Choroid plexus epithelial cell (primary cell): ENCODE data around the gene MDH1B.
A peak's percentile ranks its signal among the peaks of the same experiment; 100 is the strongest.
"Not testable (repeated sequence)": the region's sequence is repeated elsewhere in the genome, so short reads cannot be mapped to it uniquely, and the experiment has no call there.

Experiments
- DNase-seq: peaks from one replicate; pipeline ENCODE4 v3.0.0-alpha.2; 2010; ENCODE audit warnings: low read depth
- H3K4me3 ChIP-seq: 2 replicates; pipeline ENCODE4 v1.5.1; 2011; ENCODE audit warnings: low read depth, mild to moderate bottlenecking, control low read depth, low read length, moderate library complexity
- TF ChIP-seq, protein P1 (sequence below): conservative IDR thresholded peaks from 2 replicates; pipeline ENCODE4 v1.5.1; 2011; ENCODE audit warnings: low read depth, mild to moderate bottlenecking, control low read depth, inconsistent platforms, low read length, moderate library complexity

The MDH1B gene

DNA sequence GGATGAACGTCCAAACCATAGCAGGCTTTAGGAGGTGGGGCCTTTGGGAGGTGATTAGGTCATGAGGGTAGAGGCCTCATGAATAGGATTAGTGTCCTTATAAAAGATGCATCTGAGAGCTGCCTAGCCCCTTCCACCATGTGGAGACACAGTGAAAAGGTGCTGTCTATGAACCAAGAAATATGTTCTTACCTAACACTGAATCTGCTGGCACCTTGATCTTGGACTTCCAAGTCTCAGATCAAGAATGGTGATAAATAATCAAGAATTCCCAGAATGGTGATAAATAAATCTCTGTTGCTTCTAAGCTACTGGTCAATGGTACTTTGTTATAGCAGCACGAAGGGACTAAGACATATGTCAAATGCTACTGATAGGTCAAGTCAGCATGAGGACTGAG, 31.8 kb downstream of the MDH1B start:
- no peak for DNase-seq
- TF ChIP-seq, protein P1, sequence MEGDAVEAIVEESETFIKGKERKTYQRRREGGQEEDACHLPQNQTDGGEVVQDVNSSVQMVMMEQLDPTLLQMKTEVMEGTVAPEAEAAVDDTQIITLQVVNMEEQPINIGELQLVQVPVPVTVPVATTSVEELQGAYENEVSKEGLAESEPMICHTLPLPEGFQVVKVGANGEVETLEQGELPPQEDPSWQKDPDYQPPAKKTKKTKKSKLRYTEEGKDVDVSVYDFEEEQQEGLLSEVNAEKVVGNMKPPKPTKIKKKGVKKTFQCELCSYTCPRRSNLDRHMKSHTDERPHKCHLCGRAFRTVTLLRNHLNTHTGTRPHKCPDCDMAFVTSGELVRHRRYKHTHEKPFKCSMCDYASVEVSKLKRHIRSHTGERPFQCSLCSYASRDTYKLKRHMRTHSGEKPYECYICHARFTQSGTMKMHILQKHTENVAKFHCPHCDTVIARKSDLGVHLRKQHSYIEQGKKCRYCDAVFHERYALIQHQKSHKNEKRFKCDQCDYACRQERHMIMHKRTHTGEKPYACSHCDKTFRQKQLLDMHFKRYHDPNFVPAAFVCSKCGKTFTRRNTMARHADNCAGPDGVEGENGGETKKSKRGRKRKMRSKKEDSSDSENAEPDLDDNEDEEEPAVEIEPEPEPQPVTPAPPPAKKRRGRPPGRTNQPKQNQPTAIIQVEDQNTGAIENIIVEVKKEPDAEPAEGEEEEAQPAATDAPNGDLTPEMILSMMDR: no peak

DNA sequence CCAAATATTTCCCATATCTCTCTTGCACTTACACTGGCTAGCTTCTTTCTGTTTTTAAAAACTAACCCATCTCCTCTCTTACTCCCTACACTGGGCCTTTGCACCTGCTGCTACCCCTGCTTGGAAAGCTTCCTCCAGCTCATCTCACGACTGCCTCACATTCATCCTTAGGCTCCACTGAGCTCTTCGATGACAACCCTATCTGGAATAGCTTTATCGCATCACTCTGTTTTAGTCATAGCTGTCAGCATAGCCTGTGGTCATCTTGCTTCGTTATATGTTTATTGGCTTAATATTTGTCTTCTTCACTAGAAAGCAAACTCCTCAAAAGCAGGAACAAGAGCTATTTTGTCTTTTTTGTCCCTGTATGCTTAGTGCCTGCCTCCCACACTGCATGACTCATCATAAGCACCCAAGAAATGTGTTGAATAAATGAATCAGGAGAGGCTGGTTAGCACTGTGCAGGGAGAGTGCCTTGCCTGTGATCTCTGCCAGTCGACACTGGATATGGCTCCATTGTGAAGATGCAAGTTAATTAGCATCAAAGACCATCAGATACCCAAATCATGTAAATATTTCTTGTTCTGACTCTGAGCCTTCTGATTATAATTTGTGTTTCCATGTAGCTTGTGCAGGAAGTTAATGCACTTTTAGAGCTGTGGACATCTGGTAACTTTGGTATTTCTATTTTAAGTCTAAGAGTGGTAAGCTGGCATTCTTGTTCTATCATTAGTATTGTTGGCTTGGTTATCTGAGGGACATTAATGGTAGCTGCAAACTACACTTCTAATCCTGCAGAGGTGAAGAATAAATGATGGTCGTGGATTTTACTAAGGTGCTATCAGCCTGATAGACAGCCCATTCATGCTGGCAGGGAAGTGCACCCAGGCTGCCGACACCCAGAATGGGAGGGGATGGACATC, 36.6 kb downstream of the MDH1B start:
- TF ChIP-seq, protein P1: no peak
- H3K4me3 ChIP-seq: no peak overlapping the region
- DNase-seq: peak; percentile 14

More for the DNA sequence above, 31.8 kb downstream of the MDH1B start:
- no peak overlapping the region for H3K4me3 ChIP-seq

DNA sequence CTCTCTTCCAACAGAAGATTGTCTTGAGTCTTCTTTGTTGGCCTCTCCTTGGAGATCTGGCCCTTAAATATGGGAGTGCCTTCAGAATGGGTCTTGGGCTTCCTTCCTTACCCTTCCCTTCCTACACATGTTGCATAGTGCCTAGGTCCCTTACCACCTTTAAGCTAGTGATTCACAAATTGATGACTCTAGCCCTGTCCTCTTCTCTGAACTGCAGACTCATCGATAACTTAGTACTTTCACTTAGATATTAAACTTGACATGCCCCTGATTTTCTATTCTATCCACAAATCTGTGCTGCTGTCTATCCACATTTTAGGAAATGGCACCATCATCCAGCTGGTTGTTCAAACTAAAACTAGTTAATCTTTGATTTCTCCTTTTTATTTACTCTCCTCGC, 37.8 kb downstream of the MDH1B start:
- H3K4me3 ChIP-seq: no peak overlapping the region
- TF ChIP-seq, protein P1: no peak
- DNase-seq: no peak

DNA sequence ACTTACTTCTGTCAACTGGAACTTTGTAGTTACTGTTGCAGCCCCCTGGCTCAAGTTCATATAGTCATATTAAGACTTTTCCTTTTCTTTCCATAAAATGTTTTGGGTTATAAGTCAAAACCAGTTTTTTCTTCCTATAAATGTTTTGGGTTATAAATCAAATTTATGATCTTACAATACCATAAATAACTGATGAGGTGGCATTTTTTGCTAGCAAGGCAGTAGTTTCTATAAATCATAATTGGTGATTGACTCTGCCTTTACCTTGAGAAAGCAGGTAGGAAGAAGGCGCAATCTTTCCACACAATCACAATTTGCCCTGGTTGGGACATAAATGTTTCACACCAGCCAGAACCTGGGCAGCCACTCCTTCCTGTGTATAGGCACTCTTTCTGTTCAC, 41.8 kb downstream of the MDH1B start:
- no peak overlapping the region for H3K4me3 ChIP-seq
- no peak for DNase-seq
- TF ChIP-seq, protein P1: no peak

DNA sequence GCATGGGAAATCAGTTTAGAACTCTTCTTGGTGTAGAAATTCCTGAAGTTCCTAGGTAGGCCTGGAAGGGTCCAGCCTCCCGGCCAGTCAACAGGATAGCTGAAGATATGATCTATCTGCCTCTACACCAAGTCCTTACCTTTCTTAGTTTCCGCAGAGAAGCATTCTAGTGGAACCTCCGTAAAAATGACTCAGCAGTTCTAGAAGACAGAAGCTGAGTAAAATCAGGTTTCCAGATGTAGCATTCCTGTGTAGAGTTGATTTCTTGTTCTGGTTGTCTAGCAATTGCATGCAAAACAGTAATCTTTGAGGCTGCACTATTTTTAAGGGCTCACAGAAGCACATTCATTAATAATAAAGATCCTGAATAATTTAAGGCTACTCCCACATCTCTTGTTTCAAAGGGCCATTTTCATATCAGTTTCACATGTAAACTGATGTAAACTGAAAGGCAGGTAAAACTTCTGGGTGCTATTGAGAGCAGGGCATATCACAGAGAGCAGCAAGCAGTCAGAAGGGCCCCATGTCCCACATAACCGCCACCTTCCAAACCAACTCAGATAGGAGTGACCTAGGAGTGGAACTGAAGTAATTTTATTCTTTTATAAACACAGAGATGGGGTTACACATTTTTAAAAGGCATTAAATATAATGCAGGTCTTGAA, 43.7 kb downstream of the MDH1B start:
- no peak overlapping the region for H3K4me3 ChIP-seq
- DNase-seq: no peak
- TF ChIP-seq, protein P1: no peak

DNA sequence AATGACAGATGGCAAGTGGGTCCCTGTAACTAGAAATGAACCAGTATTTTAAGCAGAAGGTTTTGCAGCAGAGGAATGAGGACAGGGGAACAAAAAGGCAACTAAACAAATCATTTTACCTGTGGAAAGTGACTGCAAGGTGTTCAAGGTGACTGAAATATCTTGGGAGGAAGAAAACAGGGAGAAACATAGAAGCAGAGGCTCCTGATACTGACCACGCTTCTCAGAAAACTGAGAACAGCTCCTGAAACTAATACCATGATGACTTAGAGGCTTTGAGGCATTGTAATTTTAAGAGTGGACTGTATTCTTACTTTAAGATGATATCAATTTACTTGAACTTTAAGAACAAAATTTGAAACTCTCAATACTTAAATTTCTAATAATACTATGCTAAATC, 46.8 kb downstream of the MDH1B start, which contains the start of gene DYTN:
DYTN (minus strand) TSS at position 101 of the 400 bp plus-strand sequence. CDS start 117 bp downstream, outside the sequence.
- H3K4me3 ChIP-seq: no peak within 1 kb of the TSS
- TF ChIP-seq, protein P1: no peak
- DNase-seq: no peak

DNA sequence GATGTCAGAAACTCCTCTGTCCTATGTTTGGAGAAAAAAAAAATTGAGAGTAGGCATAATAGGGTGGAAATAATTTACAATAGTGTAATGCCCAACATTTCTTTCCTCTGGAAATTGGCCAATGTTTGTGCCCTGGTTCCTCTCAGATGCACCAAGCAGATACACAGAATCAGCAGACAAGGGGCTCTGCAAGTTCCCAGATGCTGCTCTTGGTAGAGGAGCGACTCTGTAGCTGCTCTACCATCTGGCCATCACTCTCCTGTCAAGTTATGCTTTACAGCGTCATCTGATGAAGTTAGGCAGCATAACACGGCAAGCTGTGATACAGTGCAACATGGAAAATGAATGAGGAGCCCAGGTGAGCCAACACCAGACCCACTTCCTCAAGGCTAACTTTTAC, 48.5 kb downstream of the MDH1B start:
- no peak for DNase-seq
- no peak overlapping the region for H3K4me3 ChIP-seq
- TF ChIP-seq, protein P1: no peak

DNA sequence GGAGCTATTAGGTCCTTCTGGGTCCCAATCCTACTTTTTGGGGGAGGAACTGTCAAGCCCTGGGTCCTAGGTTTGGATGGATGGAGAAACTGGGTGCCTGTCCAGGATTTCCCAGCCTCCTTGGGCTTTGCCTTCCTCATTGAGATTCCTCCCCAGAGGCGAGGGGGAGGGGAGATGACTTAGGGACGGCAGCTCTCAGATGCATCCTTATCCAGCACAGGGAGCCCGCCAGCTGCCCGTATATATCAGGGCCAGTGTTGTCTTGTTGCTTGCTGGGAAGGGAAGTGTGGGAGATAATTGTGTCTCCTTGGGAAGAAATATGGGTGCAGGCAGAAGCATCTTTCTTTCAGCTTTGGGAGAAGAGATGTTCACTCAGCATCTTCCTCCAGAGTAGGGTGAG, 49.9 kb downstream of the MDH1B start:
- H3K4me3 ChIP-seq, DNase-seq: not testable (repeated sequence)
